ENCODE measurements around the gene TRIP13.

Gene TRIP13

DNA sequence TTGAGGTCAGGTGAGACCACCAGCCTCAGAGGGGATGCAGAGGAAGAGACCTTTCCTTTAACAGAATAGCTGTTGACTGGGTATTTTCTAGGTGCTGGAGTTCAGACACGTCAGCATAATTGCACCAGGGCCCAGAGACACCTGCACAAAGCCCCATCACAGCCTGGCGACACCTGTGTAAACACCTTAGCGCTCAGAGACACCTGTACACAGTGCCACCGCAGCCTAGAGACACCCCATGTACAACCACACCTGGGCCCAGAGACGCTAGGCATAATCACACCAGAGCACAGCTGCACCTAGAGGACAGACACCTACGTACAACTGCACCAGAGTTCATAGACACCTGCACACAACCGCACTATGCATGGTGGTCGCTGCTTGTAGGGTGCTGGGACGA, 1.0 kb downstream of the TRIP13 start:
- Histone ChIP-seq H3K4me3 (ENCODE audit: low read depth, low read length) (no peak overlapping the region), H3K9me3 (ENCODE audit: control insufficient read depth, low read length) (no peaks in the 10 kb centered on the region), H3K27ac (no peak overlapping the region), H3K79me2 (peaks cover 12% of the 10 kb centered on the region), H3K36me3 (ENCODE audit: control insufficient read depth, insufficient read depth, low read length) (no peaks in the 10 kb centered on the region), H3K9ac (no peak overlapping the region), H3K4me2 (ENCODE audit: low read length) (no peak overlapping the region), H2AFZ (no peak overlapping the region), H3K4me1 (peaks cover 3% of the 10 kb centered on the region), H3K27me3 (ENCODE audit: control insufficient read depth, insufficient read depth, low read length) (no peaks in the 10 kb centered on the region)
- TF ChIP-seq, protein P1, sequence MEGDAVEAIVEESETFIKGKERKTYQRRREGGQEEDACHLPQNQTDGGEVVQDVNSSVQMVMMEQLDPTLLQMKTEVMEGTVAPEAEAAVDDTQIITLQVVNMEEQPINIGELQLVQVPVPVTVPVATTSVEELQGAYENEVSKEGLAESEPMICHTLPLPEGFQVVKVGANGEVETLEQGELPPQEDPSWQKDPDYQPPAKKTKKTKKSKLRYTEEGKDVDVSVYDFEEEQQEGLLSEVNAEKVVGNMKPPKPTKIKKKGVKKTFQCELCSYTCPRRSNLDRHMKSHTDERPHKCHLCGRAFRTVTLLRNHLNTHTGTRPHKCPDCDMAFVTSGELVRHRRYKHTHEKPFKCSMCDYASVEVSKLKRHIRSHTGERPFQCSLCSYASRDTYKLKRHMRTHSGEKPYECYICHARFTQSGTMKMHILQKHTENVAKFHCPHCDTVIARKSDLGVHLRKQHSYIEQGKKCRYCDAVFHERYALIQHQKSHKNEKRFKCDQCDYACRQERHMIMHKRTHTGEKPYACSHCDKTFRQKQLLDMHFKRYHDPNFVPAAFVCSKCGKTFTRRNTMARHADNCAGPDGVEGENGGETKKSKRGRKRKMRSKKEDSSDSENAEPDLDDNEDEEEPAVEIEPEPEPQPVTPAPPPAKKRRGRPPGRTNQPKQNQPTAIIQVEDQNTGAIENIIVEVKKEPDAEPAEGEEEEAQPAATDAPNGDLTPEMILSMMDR (IDR thresholded peaks at IDR 0.05): no peak

DNA sequence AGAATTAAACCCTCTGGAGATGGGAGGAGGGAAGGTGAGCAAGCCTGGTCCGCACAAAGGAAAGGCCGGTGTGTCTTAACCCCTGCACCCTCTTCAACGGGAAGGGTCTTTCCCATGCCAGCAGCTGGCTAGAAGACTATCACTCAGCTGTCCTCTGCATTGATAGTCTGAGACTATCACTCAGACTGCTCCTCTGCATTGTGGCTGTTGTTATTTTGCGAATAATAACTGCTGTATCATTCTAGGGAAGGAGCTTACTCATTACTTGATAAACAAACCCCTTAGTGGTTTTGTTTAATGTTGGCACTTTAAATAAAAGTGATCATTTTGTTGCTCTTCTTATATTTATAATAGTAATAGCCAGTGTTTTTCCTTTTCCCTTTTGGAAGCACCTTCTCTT, 8.1 kb downstream of the TRIP13 start:
- Histone ChIP-seq H3K9me3 (ENCODE audit: control insufficient read depth, low read length) (no peaks in the 10 kb centered on the region), H3K27ac (no peak overlapping the region), H3K9ac (no peak overlapping the region), H3K79me2 (no peaks in the 10 kb centered on the region), H3K4me2 (ENCODE audit: low read length) (no peak overlapping the region), H3K36me3 (ENCODE audit: control insufficient read depth, insufficient read depth, low read length) (no peaks in the 10 kb centered on the region), H2AFZ (no peak overlapping the region), H3K4me1 (no peaks in the 10 kb centered on the region), H3K27me3 (ENCODE audit: control insufficient read depth, insufficient read depth, low read length) (no peaks in the 10 kb centered on the region), H3K4me3 (ENCODE audit: low read depth, low read length) (no peak overlapping the region)
- TF ChIP-seq, protein P1 (IDR thresholded peaks at IDR 0.05): no peak

DNA sequence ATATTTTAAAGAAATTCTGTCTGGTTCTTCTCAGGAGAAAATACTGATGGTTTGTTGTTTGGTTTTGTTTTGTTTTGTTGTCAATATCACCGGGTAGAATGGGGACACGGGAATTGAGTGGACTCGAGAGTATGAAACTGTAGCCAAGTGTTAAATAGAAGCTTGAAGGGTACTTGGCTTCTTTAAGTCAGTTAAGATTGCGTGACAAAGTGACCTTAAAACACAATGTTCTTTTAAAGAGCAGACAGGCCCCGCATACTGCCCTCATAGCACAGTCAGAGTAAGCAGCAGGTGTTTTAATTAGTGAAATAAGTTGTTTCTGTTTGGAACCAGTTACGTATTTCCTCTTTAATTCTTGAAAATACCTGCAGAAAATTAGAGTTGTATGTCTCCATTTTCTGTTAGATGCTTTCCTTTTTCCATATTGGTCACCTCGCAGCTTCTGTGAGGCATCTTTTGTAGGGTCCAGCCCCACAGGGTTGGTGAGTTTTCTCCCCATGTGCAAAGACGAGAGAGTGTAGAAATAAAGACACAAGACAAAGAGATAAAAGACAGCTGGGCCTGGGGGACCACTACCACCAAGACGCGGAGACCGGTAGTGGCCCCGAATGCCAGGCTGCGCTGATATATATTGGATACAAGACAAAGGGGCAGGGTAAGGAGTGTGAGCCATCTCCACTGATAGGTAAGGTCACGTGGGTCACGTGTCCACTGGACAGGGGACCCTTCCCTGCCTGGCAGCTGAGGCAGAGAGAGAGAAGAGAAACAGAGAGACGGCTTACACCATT, 9.6 kb downstream of the TRIP13 start:
- H2AFZ ChIP-seq: no peak overlapping the region
- H3K4me2 ChIP-seq (ENCODE audit: low read length): no peak overlapping the region
- H3K79me2 ChIP-seq: no peaks in the 10 kb centered on the region
- H3K9me3 ChIP-seq (ENCODE audit: control insufficient read depth, low read length): no peaks in the 10 kb centered on the region
- no peak overlapping the region for H3K9ac ChIP-seq
- TF ChIP-seq, protein P1 (IDR thresholded peaks at IDR 0.05): no peak
- no peak overlapping the region for H3K4me3 ChIP-seq (ENCODE audit: low read depth, low read length)
- no peak overlapping the region for H3K27ac ChIP-seq
- H3K36me3 ChIP-seq (ENCODE audit: control insufficient read depth, insufficient read depth, low read length): no peaks in the 10 kb centered on the region
- H3K4me1 ChIP-seq: no peaks in the 10 kb centered on the region
- no peaks in the 10 kb centered on the region for H3K27me3 ChIP-seq (ENCODE audit: control insufficient read depth, insufficient read depth, low read length)

DNA sequence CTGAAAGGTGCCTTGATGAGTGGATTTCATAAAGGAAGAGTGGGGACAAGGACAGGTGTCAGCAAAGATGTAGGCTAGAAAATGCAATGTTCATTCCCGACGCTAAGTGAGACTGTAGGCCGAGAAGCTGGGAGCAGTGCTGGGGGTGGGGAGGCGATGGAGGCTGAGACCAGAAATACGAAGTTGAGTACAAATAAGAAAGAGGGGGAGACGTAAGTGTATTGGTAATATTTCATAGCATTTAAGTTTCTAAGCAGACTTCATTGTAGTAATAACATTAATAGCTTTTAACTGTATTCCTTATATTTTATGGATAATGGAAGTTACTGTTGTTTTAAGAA, 11.0 kb downstream of the TRIP13 start:
- H3K9me3 ChIP-seq (ENCODE audit: control insufficient read depth, low read length): no peaks in the 10 kb centered on the region
- no peak overlapping the region for H2AFZ ChIP-seq
- no peaks in the 10 kb centered on the region for H3K4me1 ChIP-seq
- H3K27me3 ChIP-seq (ENCODE audit: control insufficient read depth, insufficient read depth, low read length): no peaks in the 10 kb centered on the region
- TF ChIP-seq, protein P1 (IDR thresholded peaks at IDR 0.05): no peak
- H3K79me2 ChIP-seq: no peaks in the 10 kb centered on the region
- H3K27ac ChIP-seq: no peak overlapping the region
- H3K36me3 ChIP-seq (ENCODE audit: control insufficient read depth, insufficient read depth, low read length): no peaks in the 10 kb centered on the region
- no peak overlapping the region for H3K4me3 ChIP-seq (ENCODE audit: low read depth, low read length)
- no peak overlapping the region for H3K4me2 ChIP-seq (ENCODE audit: low read length)
- H3K9ac ChIP-seq: no peak overlapping the region

- H3K4me3 ChIP-seq (ENCODE audit: low read depth, low read length): no peak overlapping the region
- H2AFZ ChIP-seq: no peak overlapping the region
- no peak overlapping the region for H3K27ac ChIP-seq
- no peaks in the 10 kb centered on the region for H3K79me2 ChIP-seq
- TF ChIP-seq, protein P1 (IDR thresholded peaks at IDR 0.05): no peak
- H3K36me3 ChIP-seq (ENCODE audit: control insufficient read depth, insufficient read depth, low read length): no peaks in the 10 kb centered on the region
- H3K4me2 ChIP-seq (ENCODE audit: low read length): no peak overlapping the region
- no peak overlapping the region for H3K9ac ChIP-seq
- no peaks in the 10 kb centered on the region for H3K4me1 ChIP-seq
- H3K9me3 ChIP-seq (ENCODE audit: control insufficient read depth, low read length): no peaks in the 10 kb centered on the region
- H3K27me3 ChIP-seq (ENCODE audit: control insufficient read depth, insufficient read depth, low read length): no peaks in the 10 kb centered on the region
These were observed 12.5 kb downstream of the TRIP13 start for GRCh38 chr5:905139-905642.

All from parathyroid adenoma (tissue), 2 donors.